Erythroblast (primary cell): ENCODE measurements around the gene NUPR2.
"Not testable (repeated sequence)": the region's sequence is repeated elsewhere in the genome, so short reads cannot be mapped to it uniquely, and the experiment has no call there.

ENCODE experiments used
- DNase-seq, 2 experiments: peaks; one replicate each; lab custom pipeline; 2025; lab: John Stamatoyannopoulos, UW
- GATA1 ChIP-seq: IDR thresholded peaks from 2 replicates; pipeline ENCODE4 v1.6.1; 2011; ENCODE audit warnings: low read depth, mild to moderate bottlenecking, control low read depth, low read length, moderate library complexity
- POLR2A ChIP-seq: IDR thresholded peaks from 2 replicates; pipeline ENCODE4 v1.6.1; 2011; ENCODE audit warnings: mild to moderate bottlenecking, low read length

The NUPR2 gene

DNA sequence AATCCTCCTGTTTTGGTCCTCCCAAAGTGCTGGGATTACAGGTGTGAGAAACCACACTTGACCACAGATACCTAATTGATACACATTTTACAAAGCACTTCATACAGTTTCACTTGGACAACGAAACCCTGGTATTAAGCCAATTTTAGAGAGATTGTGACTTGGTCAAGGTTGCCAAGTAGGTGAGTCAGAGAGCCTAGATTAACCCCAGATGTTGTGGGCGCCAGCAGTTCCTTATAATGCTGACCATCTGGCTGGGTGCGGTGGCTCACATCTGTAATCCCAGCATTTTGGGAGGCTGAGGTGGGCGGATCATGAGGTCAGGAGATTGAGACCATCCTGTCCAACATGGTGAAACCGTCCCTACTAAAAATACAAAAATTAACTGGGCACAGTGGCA, 18.5 kb downstream of the NUPR2 start:
- DNase-seq = peak; percentile 59 to 70
- TF ChIP-seq GATA1 = no peak
- TF ChIP-seq POLR2A = no peak

- no peak for DNase-seq
- no peak for TF ChIP-seq POLR2A
- TF ChIP-seq GATA1 = no peak
Observed at GRCh38 chr7:56092789-56093531, 23.3 kb downstream of the NUPR2 start, which contains the start of gene PHKG1. PHKG1 (minus strand) TSS chr7:56092952; CDS start chr7:56088941, 4,011 bp downstream.

DNA sequence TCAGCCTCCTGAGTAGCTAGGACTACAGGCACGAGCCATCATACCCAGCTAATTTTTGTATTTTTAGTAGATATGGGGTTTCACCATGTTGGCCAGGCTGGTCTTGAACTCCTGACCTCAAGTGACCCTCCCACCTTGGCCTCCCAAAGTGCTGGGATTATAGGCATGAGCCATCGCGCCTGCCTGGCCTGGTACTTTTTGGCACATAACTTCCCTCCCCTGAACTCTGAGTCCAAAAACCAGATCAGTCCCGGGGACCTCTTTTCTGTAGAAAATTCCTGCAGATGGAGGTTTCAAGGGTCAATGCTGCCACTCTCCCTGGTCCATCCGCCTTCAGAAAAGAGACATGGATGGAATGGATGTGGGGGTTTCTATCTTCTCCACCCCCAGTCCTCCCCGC, 23.8 kb downstream of the NUPR2 start:
- not testable (repeated sequence) for DNase-seq

DNA sequence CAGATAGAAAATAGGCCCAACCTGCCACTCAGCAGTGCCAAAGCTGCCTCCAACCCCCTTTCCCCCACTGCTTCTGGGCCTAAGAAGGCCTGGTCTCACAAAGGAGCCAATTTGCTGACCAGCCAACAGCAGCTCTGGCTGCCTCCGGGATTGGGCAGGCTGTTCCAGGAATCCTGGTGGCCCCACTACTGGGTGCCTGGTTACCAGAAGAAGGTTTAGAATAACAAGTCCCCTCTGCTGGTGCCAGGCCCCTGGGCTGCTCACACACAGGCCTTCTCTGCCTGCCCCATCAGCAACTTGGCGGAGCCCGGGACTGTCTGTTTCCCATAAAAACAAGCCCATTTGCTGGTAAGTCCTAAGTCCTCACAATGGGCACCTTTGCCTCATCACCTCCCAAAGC, 24.6 kb downstream of the NUPR2 start:
- DNase-seq = no peak

DNA sequence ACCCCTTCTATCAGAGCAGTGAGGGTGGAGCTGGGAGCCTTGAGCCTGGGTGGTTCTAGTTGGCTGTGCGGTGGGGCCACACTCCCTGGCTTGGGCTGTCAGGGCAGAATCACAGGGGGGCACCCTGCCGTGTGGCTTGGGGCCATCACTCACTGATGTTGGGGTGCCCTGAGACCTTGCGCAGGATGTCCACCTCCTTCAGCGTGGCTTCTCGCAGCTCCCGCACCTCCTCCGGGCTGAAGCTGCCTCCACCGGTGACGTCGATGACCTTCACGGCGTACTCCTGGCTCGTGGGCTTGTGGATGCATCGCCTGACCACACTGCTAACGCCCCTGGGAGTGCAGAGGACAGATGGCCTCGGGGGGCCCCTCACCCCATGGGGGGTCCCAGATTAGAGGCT, 28.8 kb downstream of the NUPR2 start:
- no peak for TF ChIP-seq GATA1
- TF ChIP-seq POLR2A = no peak
- no peak for DNase-seq

More for the DNA sequence above, 24.6 kb downstream of the NUPR2 start:
- TF ChIP-seq POLR2A (no peak), GATA1 (no peak)

GRCh38 chr7:56086761-56087160, 29.5 kb downstream of the NUPR2 start:
- TF ChIP-seq GATA1 = no peak
- no peak for TF ChIP-seq POLR2A
- no peak for DNase-seq

- TF ChIP-seq GATA1 = no peak
- TF ChIP-seq POLR2A = no peak
- DNase-seq = no peak
Observed at GRCh38 chr7:56083150-56083785, 32.9 kb downstream of the NUPR2 start.

DNA sequence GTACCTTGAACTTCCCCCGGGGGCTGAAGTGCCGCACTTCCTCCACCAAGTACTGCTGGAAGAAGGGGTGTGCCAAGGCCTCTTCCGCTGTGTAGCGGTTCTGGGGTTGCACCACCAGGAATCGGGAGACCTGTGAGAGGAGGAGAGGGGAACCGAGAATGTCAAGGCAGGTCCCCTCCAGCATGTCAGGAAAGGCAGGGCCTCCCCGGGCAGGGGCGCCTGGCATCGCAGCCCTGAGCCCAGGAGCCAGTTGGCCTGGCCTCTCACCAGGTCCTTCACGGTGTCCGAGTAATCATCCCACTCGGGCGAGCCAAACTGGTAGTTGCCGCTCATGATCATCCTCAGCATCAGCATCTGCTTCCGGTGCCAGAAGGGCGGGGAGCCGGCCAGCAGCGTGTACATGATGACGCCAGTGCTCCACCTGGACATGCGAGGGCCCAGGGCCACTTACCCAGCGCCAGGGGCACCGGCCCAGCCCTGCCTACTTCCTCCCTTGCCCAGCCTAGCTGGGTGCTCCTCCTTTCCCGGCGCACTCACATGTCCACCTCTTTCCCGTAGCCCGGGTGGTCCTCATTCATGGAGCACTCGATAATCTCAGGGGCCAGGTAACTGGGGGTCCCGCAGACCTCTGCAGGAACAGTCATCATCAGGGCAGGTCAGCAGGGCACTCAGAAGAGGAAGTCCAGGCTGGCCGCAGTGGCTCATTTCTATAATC, 34.4 kb downstream of the NUPR2 start:
- no peak for DNase-seq
- TF ChIP-seq GATA1 = no peak
- no peak for TF ChIP-seq POLR2A

- DNase-seq = not testable (repeated sequence)
Observed at GRCh38 chr7:56080726-56081435, 35.3 kb downstream of the NUPR2 start.

GRCh38 chr7:56079450-56080185, 36.6 kb downstream of the NUPR2 start:
- TF ChIP-seq POLR2A = no peak
- no peak for TF ChIP-seq GATA1
- DNase-seq = no peak

DNA sequence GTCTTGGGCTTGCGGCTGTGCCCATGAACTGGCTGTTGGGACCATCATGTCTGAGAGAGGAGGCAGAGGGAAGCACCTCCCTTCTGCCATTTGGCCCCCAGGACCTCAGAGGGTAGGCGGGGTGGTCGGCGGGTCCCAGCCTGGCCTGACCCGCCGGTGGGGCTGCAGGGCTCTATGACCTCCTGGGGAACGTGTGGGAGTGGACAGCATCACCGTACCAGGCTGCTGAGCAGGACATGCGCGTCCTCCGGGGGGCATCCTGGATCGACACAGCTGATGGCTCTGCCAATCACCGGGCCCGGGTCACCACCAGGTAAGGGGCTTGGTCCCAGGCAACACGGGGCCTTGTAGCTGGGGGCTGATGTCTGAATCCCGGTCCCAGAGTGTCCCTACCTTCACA, 38.0 kb downstream of the NUPR2 start:
- no peak for TF ChIP-seq POLR2A
- no peak for TF ChIP-seq GATA1
- no peak for DNase-seq

GRCh38 chr7:56077681-56078080, 38.5 kb downstream of the NUPR2 start:
- DNase-seq = no peak
- TF ChIP-seq GATA1 = no peak
- TF ChIP-seq POLR2A = no peak

- DNase-seq = peak; percentile 71 to 82
- TF ChIP-seq POLR2A (no peak), GATA1 (no peak)
Observed at GRCh38 chr7:56074371-56074791, 41.8 kb downstream of the NUPR2 start.

DNA sequence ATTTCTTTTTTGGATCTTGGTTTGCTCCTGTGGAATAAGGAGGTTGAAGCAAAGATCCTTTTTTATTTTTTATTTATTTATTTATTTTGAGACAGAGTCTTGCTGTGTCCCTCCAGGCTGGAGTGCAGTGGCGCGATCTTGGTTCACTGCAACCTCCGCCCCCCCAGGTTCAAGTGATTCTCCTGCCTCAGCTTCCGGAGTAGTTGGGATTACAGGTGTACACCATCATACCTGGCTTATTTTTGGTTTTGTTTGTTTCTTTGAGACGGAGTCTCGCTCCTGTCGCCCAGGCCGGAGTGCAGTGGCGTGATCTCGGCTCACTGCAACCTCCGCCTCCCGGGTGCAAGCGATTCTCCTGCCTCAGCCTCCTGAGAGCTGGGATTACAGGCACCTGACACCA, 49.8 kb downstream of the NUPR2 start:
- not testable (repeated sequence) for DNase-seq
